Esophagus muscularis mucosa (tissue), 3 donors: ENCODE measurements around the gene FMN2.

Source experiments
- CTCF ChIP-seq, 3 experiments: fragments of 200-600 bp in 2 of 3; fragments of 450-650 bp in 1 of 3; sonication (generic) in 2 of 3; IDR thresholded peaks; one replicate each; pipeline ENCODE4 v1.5.1; 2017 to 2019; ENCODE audit warnings: antibody characterized with exemption in 3 of 3, mild to moderate bottlenecking in 2 of 3, moderate library complexity in 1 of 3
- POLR2A ChIP-seq: fragments of 450-650 bp; IDR thresholded peaks from one replicate; pipeline ENCODE4 v1.6.1; 2017; ENCODE audit warnings: antibody characterized with exemption, moderate library complexity, mild to moderate bottlenecking, low read depth

- TF ChIP-seq POLR2A (no peak), CTCF (IDR thresholded peaks at IDR 0.05) (no peak)
Observed at GRCh38 chr1:240278082-240278481, 186.4 kb downstream of the FMN2 start.
